ENCODE measurements around the gene C4orf50. TPM values are rescaled to one million over a fixed set of nuclear protein-coding genes. Genes with fewer than 3 reads are reported as not detected.

The C4orf50 gene
- total and polyA plus RNA-seq, 2 donors (not counting 1 experiment from before 2014, with no cell fraction given): 0.02 TPM; not detected in 1

- Histone ChIP-seq H3K9me3 (ENCODE audit: control extremely low read depth in 1 of 3, control insufficient read depth in 2 of 3, insufficient read depth in 1 of 3, low read length in 2 of 3) (peaks cover 0 to 7% (median 0%) of the 10 kb centered on the region in 3 donors), H3K27ac (ENCODE audit: low read length in 2 of 2) (no peak overlapping the region), H3K79me2 (ENCODE audit: control insufficient read depth, insufficient read depth, low read length) (no peaks in the 10 kb centered on the region), H3K4me1 (ENCODE audit: control insufficient read depth in 2 of 2, insufficient read depth in 2 of 2, low read length in 2 of 2) (no peaks in the 10 kb centered on the region), H4K20me1 (ENCODE audit: control insufficient read depth, insufficient read depth, low read length, poor library complexity, severe bottlenecking) (no peaks in the 10 kb centered on the region), H3K9ac (ENCODE audit: low read length) (no peak overlapping the region), H3K4me3 (ENCODE audit: control extremely low read depth in 1 of 5, extremely low read depth in 1 of 5, insufficient read depth in 1 of 5, low read depth in 2 of 5, low read length in 4 of 5) (no peak overlapping the region), H2AFZ (ENCODE audit: insufficient read depth, low read depth, low read length, poor library complexity, severe bottlenecking) (no peak overlapping the region), H3K4me2 (replicated peaks; ENCODE audit: low read depth, low read length, poor library complexity, severe bottlenecking) (no peak overlapping the region), H3K36me3 (replicated peaks in 1 of 2; ENCODE audit: control extremely low read depth in 1 of 2, control insufficient read depth in 1 of 2, extremely low read depth in 1 of 2, insufficient read depth in 2 of 2, low read length in 1 of 2) (no peaks in the 10 kb centered on the region), H3K27me3 (replicated peaks in 1 of 4; ENCODE audit: control extremely low read depth in 1 of 4, control insufficient read depth in 3 of 4, insufficient read depth in 4 of 4, low read length in 3 of 4) (no peaks in the 10 kb centered on the region)
- Mint-ChIP-seq H3K4me1 (no peaks in the 10 kb centered on the region), H3K27me3 (peaks cover 13% of the 10 kb centered on the region), H3K27ac (no peak overlapping the region), H3K4me3 (no peak overlapping the region), H3K9me3 (ENCODE audit: insufficient read depth) (no peaks in the 10 kb centered on the region)
- ChIA-PET POLR2A (no interaction called here), CTCF (no interaction called here)
- TF ChIP-seq EZH2 (IDR thresholded peaks at IDR 0.05; ENCODE audit: borderline replicate concordance, insufficient read depth, low read depth, low read length, poor library complexity, severe bottlenecking): no peak
- no peak for TF ChIP-seq CTCF (IDR thresholded peaks at IDR 0.05)
- 75% methylated on average over 1 of the region's 3 CpGs for WGBS (ENCODE audit: insufficient coverage)
- DNase-seq (no peak), ATAC-seq (ENCODE audit: low read depth) (no peak)
- intact Hi-C loops (cut with micrococcal nuclease): no loop called here
Observed at GRCh38 chr4:6002926-6003325, 15.3 kb downstream of the C4orf50 start.

- H3K27me3 ChIP-seq (replicated peaks in 1 of 4; ENCODE audit: control extremely low read depth in 1 of 4, control insufficient read depth in 3 of 4, insufficient read depth in 4 of 4, low read length in 3 of 4): no peaks in the 10 kb centered on the region
- no peaks in the 10 kb centered on the region for H4K20me1 ChIP-seq (ENCODE audit: control insufficient read depth, insufficient read depth, low read length, poor library complexity, severe bottlenecking)
- ChIA-PET POLR2A (no interaction called here), CTCF (no interaction called here)
- 78% methylated on average over 3 of the region's 5 CpGs for WGBS (ENCODE audit: insufficient coverage)
- DNase-seq (no peak), ATAC-seq (ENCODE audit: low read depth) (no peak)
- Mint-ChIP-seq H3K4me3 (no peak overlapping the region), H3K27ac (no peak overlapping the region), H3K4me1 (no peaks in the 10 kb centered on the region), H3K27me3 (peaks cover 13% of the 10 kb centered on the region), H3K9me3 (ENCODE audit: insufficient read depth) (no peaks in the 10 kb centered on the region)
- TF ChIP-seq EZH2 (IDR thresholded peaks at IDR 0.05; ENCODE audit: borderline replicate concordance, insufficient read depth, low read depth, low read length, poor library complexity, severe bottlenecking) (no peak), CTCF (IDR thresholded peaks at IDR 0.05) (no peak)
- no peak overlapping the region for H3K9ac ChIP-seq (ENCODE audit: low read length)
- H3K4me1 ChIP-seq (ENCODE audit: control insufficient read depth in 2 of 2, insufficient read depth in 2 of 2, low read length in 2 of 2): no peaks in the 10 kb centered on the region
- no peaks in the 10 kb centered on the region for H3K36me3 ChIP-seq (replicated peaks in 1 of 2; ENCODE audit: control extremely low read depth in 1 of 2, control insufficient read depth in 1 of 2, extremely low read depth in 1 of 2, insufficient read depth in 2 of 2, low read length in 1 of 2)
- peaks cover 0 to 7% (median 0%) of the 10 kb centered on the region in 3 donors for H3K9me3 ChIP-seq (ENCODE audit: control extremely low read depth in 1 of 3, control insufficient read depth in 2 of 3, insufficient read depth in 1 of 3, low read length in 2 of 3)
- no peak overlapping the region for H3K27ac ChIP-seq (ENCODE audit: low read length in 2 of 2)
- H3K79me2 ChIP-seq (ENCODE audit: control insufficient read depth, insufficient read depth, low read length): no peaks in the 10 kb centered on the region
- H3K4me3 ChIP-seq (ENCODE audit: control extremely low read depth in 1 of 5, extremely low read depth in 1 of 5, insufficient read depth in 1 of 5, low read depth in 2 of 5, low read length in 4 of 5): no peak overlapping the region
- no peak overlapping the region for H3K4me2 ChIP-seq (replicated peaks; ENCODE audit: low read depth, low read length, poor library complexity, severe bottlenecking)
- intact Hi-C loops (cut with micrococcal nuclease): no loop called here
- H2AFZ ChIP-seq (ENCODE audit: insufficient read depth, low read depth, low read length, poor library complexity, severe bottlenecking): no peak overlapping the region
Observed at GRCh38 chr4:6002492-6002833, 15.8 kb downstream of the C4orf50 start.
